Measurements from ENCODE around the gene DAG1. TPM values are rescaled to one million over a fixed set of nuclear protein-coding genes. Genes with fewer than 3 reads are reported as not detected.

Gene DAG1
- total RNA-seq, 1 experiment from 2014 or later, result 99.9 TPM

GRCh38 chr3:49471856-49472495 lies 1.9 kb downstream of the DAG1 start:
- ATAC-seq, result no peak
- Histone ChIP-seq H3K4me3 (replicated peaks in 1 of 2; ENCODE audit: low read depth in 1 of 2, low read length in 2 of 2) (peak overlapping the region; percentile 68 to 92), H3K9ac (ENCODE audit: low read length) (peak overlapping the region; percentile 70), H3K27ac (ENCODE audit: low read depth, low read length) (peak overlapping the region; percentile 95), H3K36me3 (ENCODE audit: control insufficient read depth in 1 of 2, insufficient read depth in 2 of 2, low read length in 2 of 2) (peaks cover 0 to 2% of the 10 kb centered on the region in 2 experiments; a peak in 1 of 4 replicates), H3K79me2 (ENCODE audit: insufficient read depth, low read length) (peaks cover 60% of the 10 kb centered on the region), H4K20me1 (ENCODE audit: insufficient read depth) (no peaks in the 10 kb centered on the region), H3K4me1 (ENCODE audit: control insufficient read depth in 1 of 2, insufficient read depth in 2 of 2, low read length in 2 of 2) (peaks cover 27 to 43% of the 10 kb centered on the region in 2 experiments), H3K4me2 (ENCODE audit: low read length) (peak overlapping the region; percentile 82), H3K9me2 (ENCODE audit: insufficient read depth) (no peaks in the 10 kb centered on the region), H3K9me3 (ENCODE audit: control insufficient read depth in 1 of 2, insufficient read depth in 1 of 2, low read depth in 1 of 2, low read length in 2 of 2) (no peaks in the 10 kb centered on the region), H2AFZ (ENCODE audit: low read depth, low read length, poor library complexity, severe bottlenecking) (no peak overlapping the region), H3K27me3 (ENCODE audit: insufficient read depth, low read length) (no peaks in the 10 kb centered on the region)
- DNase-seq (ENCODE audit: low read depth, low spot score), result no peak
- BruUV-seq (replicated peaks), result no TSS peak
- ChIA-PET CTCF (no interaction called here), RAD21 (ENCODE audit: low non-redundant PET in 1 of 2, low total read pairs in 2 of 2, uncharacterized antibody in 2 of 2, unreplicated experiment in 2 of 2) (no interaction called here), POLR2A (interaction anchor here (1.0 kb wide), 1 partner anchor 43 kb away, joined by 4 read pairs; the partner anchor contains the start of gene NICN1)
- TF ChIP-seq POLR2AphosphoS5 (IDR thresholded peaks at IDR 0.05; ENCODE audit: low read depth, low read length) (no peak), JUND (IDR thresholded peaks at IDR 0.05) (no peak), RAD21 (IDR thresholded peaks at IDR 0.05; ENCODE audit: low read depth) (no peak), FOSL1 (IDR thresholded peaks at IDR 0.05; ENCODE audit: low read depth) (no peak), CTCF (IDR thresholded peaks at IDR 0.05 in 2 of 3, conservative IDR thresholded peaks at IDR 0.05 in 1 of 3; ENCODE audit: borderline replicate concordance in 1 of 3, insufficient read depth in 1 of 3, low read depth in 2 of 3, low read length in 2 of 3) (no peak), CEBPB (IDR thresholded peaks at IDR 0.05; ENCODE audit: low read depth) (no peak), SP1 (IDR thresholded peaks at IDR 0.05; ENCODE audit: low read depth) (no peak), SIN3A (IDR thresholded peaks at IDR 0.05; ENCODE audit: low read depth) (no peak), CBX3 (IDR thresholded peaks at IDR 0.05; ENCODE audit: low read depth) (no peak), SRF (IDR thresholded peaks at IDR 0.05; ENCODE audit: low read depth) (no peak), ATF3 (IDR thresholded peaks at IDR 0.05) (no peak), YY1 (IDR thresholded peaks at IDR 0.05; ENCODE audit: extremely low read depth, insufficient replicate concordance, low read depth, low read length) (no peak), POLR2A (IDR thresholded peaks at IDR 0.05; ENCODE audit: borderline replicate concordance, extremely low read depth, insufficient read depth, insufficient read length) (no peak), ZNF274 (IDR thresholded peaks at IDR 0.05; ENCODE audit: low read depth, low read length) (no peak)
- intact Hi-C loops (cut with micrococcal nuclease), result loop anchor here (5.0 kb wide), 1 partner anchor 200 kb away; the partner anchor contains the start of gene APEH

All from HCT116 (cell line).